Skeletal muscle satellite cell (primary cell): ENCODE data around the gene TRIM6. TPM values are rescaled to one million over a fixed set of nuclear protein-coding genes. Genes with fewer than 3 reads are reported as not detected.
A peak's percentile ranks its signal among the peaks of the same experiment; 100 is the strongest.

Experiments
- H3K27me3 ChIP-seq: 2 replicates; pipeline ENCODE4 v1.7.0; 2013; ENCODE audit warnings: low read length; ENCODE audit not compliant: control insufficient read depth, insufficient read depth
- H3K36me3 ChIP-seq: 2 replicates; pipeline ENCODE4 v1.7.0; 2013; ENCODE audit warnings: mild to moderate bottlenecking, control low read depth, low read length; ENCODE audit not compliant: insufficient read depth
- H3K4me1 ChIP-seq: 2 replicates; pipeline ENCODE4 v1.7.0; 2013; ENCODE audit warnings: low read length; ENCODE audit not compliant: control insufficient read depth, insufficient read depth
- H3K4me2 ChIP-seq: 2 replicates; pipeline ENCODE4 v1.7.0; 2013; ENCODE audit warnings: mild to moderate bottlenecking, low read length
- H3K4me3 ChIP-seq: 2 replicates; pipeline ENCODE4 v1.7.0; 2013; ENCODE audit warnings: low read length
- H3K9ac ChIP-seq: 2 replicates; pipeline ENCODE4 v1.7.0; 2013; ENCODE audit warnings: mild to moderate bottlenecking, low read depth, low read length, moderate library complexity
- H3K9me3 ChIP-seq: replicated peaks from 2 replicates; pipeline ENCODE4 v1.7.0; 2013; ENCODE audit warnings: mild to moderate bottlenecking, control low read depth, low read length
- total RNA-seq: library from RNA; depleted of rRNA; stranded (reverse); fragments of >200 nt; gene quantifications from 2 replicates; pipeline ENCODE4 v1.2.3, GENCODE V29; 2012; rRNA removed

Gene TRIM6
- 3.9 and 5.1 TPM in 2 replicates for total RNA-seq

- H3K9me3 ChIP-seq, result no peaks in the 10 kb centered on the region
- peaks cover 15% of the 10 kb centered on the region for H3K4me1 ChIP-seq
- H3K4me2 ChIP-seq, result peak within 1 kb of the TSS; percentile 82
- peak within 1 kb of the TSS; percentile 72 for H3K4me3 ChIP-seq
- H3K36me3 ChIP-seq, result no peaks in the 10 kb centered on the region
- H3K27me3 ChIP-seq, result no peaks in the 10 kb centered on the region
- H3K9ac ChIP-seq, result peak within 1 kb of the TSS; percentile 72
Measured at GRCh38 chr11:5596607-5597201, at the start of gene TRIM6. TRIM6 (plus strand) TSS chr11:5596637; CDS start chr11:5596898, 261 bp downstream.

GRCh38 chr11:5547982-5548381 is 48.5 kb upstream of the TRIM6 start:
- H3K27me3 ChIP-seq, result no peaks in the 10 kb centered on the region
- no peaks in the 10 kb centered on the region for H3K36me3 ChIP-seq
- H3K4me1 ChIP-seq, result peaks cover 12% of the 10 kb centered on the region
- H3K4me3 ChIP-seq, result no peak overlapping the region
- no peak overlapping the region for H3K4me2 ChIP-seq
- H3K9ac ChIP-seq, result no peak overlapping the region
- no peaks in the 10 kb centered on the region for H3K9me3 ChIP-seq

- Histone ChIP-seq H3K9ac (no peak within 1 kb of the TSS), H3K36me3 (no peaks in the 10 kb centered on the region), H3K9me3 (no peaks in the 10 kb centered on the region), H3K4me1 (peaks cover 12% of the 10 kb centered on the region), H3K27me3 (no peaks in the 10 kb centered on the region), H3K4me2 (no peak within 1 kb of the TSS), H3K4me3 (no peak within 1 kb of the TSS)
Measured at GRCh38 chr11:5548440-5548839, 48.0 kb upstream of the TRIM6 start, which contains the start of gene OR52H1. OR52H1 (minus strand) TSS chr11:5548540; CDS start chr11:5545505, 3,035 bp downstream.

GRCh38 chr11:5550440-5551095 is 45.9 kb upstream of the TRIM6 start:
- H3K4me1 ChIP-seq, result peaks cover 12% of the 10 kb centered on the region
- H3K9me3 ChIP-seq, result no peaks in the 10 kb centered on the region
- no peak overlapping the region for H3K4me3 ChIP-seq
- H3K9ac ChIP-seq, result no peak overlapping the region
- H3K27me3 ChIP-seq, result no peaks in the 10 kb centered on the region
- H3K4me2 ChIP-seq, result peak overlapping the region; percentile 54
- no peaks in the 10 kb centered on the region for H3K36me3 ChIP-seq

GRCh38 chr11:5553343-5553742 is 43.1 kb upstream of the TRIM6 start:
- Histone ChIP-seq H3K36me3 (no peaks in the 10 kb centered on the region), H3K4me2 (no peak overlapping the region), H3K9ac (no peak overlapping the region), H3K4me3 (no peak overlapping the region), H3K9me3 (no peaks in the 10 kb centered on the region), H3K27me3 (peaks cover 3% of the 10 kb centered on the region), H3K4me1 (peaks cover 12% of the 10 kb centered on the region)

- H3K9ac ChIP-seq, result no peak overlapping the region
- peaks cover 3% of the 10 kb centered on the region for H3K27me3 ChIP-seq
- no peak overlapping the region for H3K4me2 ChIP-seq
- no peaks in the 10 kb centered on the region for H3K9me3 ChIP-seq
- H3K4me3 ChIP-seq, result no peak overlapping the region
- H3K36me3 ChIP-seq, result no peaks in the 10 kb centered on the region
- no peaks in the 10 kb centered on the region for H3K4me1 ChIP-seq
Measured at GRCh38 chr11:5556596-5557188, 39.7 kb upstream of the TRIM6 start.

GRCh38 chr11:5557751-5558150 is 38.7 kb upstream of the TRIM6 start:
- no peaks in the 10 kb centered on the region for H3K9me3 ChIP-seq
- H3K4me2 ChIP-seq, result no peak overlapping the region
- H3K4me1 ChIP-seq, result no peaks in the 10 kb centered on the region
- H3K9ac ChIP-seq, result no peak overlapping the region
- peaks cover 3% of the 10 kb centered on the region for H3K27me3 ChIP-seq
- H3K36me3 ChIP-seq, result no peaks in the 10 kb centered on the region
- no peak overlapping the region for H3K4me3 ChIP-seq

GRCh38 chr11:5564259-5565019 is 32.0 kb upstream of the TRIM6 start:
- no peak overlapping the region for H3K9ac ChIP-seq
- no peaks in the 10 kb centered on the region for H3K36me3 ChIP-seq
- no peaks in the 10 kb centered on the region for H3K4me1 ChIP-seq
- no peak overlapping the region for H3K4me3 ChIP-seq
- H3K27me3 ChIP-seq, result no peaks in the 10 kb centered on the region
- H3K4me2 ChIP-seq, result no peak overlapping the region
- no peaks in the 10 kb centered on the region for H3K9me3 ChIP-seq

GRCh38 chr11:5574654-5575053 is 21.8 kb upstream of the TRIM6 start:
- Histone ChIP-seq H3K9me3 (no peaks in the 10 kb centered on the region), H3K4me1 (no peaks in the 10 kb centered on the region), H3K36me3 (no peaks in the 10 kb centered on the region), H3K27me3 (peaks cover 3% of the 10 kb centered on the region), H3K4me3 (no peak overlapping the region), H3K4me2 (no peak overlapping the region), H3K9ac (no peak overlapping the region)

GRCh38 chr11:5575152-5575551 is 21.3 kb upstream of the TRIM6 start:
- Histone ChIP-seq H3K9ac (no peak overlapping the region), H3K9me3 (no peaks in the 10 kb centered on the region), H3K27me3 (peaks cover 3% of the 10 kb centered on the region), H3K4me2 (no peak overlapping the region), H3K36me3 (no peaks in the 10 kb centered on the region), H3K4me1 (no peaks in the 10 kb centered on the region), H3K4me3 (no peak overlapping the region)

GRCh38 chr11:5577101-5577500 is 19.3 kb upstream of the TRIM6 start:
- Histone ChIP-seq H3K4me1 (no peaks in the 10 kb centered on the region), H3K27me3 (peaks cover 3% of the 10 kb centered on the region), H3K9me3 (no peaks in the 10 kb centered on the region), H3K4me3 (no peak overlapping the region), H3K9ac (no peak overlapping the region), H3K4me2 (no peak overlapping the region), H3K36me3 (no peaks in the 10 kb centered on the region)
